Breast epithelium (tissue), 4 donors: ENCODE results near the gene MAPK8. TPM values are rescaled to one million over a fixed set of nuclear protein-coding genes. Genes with fewer than 3 reads are reported as not detected.

ENCODE experiments used
- DNase-seq, 2 donors: peaks; one replicate each; pipeline ENCODE4 v3.0.0-alpha.2; 2019; ENCODE audit warnings: low spot score in 2 of 2
- H3K27ac ChIP-seq, 2 donors: fragments of 200-600 bp; sonication (generic) in 1 of 2; one replicate each; pipeline ENCODE4 v1.5.1; 2016 to 2019; ENCODE audit warnings: mild to moderate bottlenecking in 1 of 2
- H3K27me3 ChIP-seq, 2 donors: fragments of 200-600 bp; sonication (generic) in 1 of 2; one replicate each; pipeline versions ENCODE4 v1.5.1 to v1.6.0; 2017 to 2019; ENCODE audit warnings: control low read depth in 1 of 2, mild to moderate bottlenecking in 1 of 2
- H3K36me3 ChIP-seq: fragments of 200-600 bp; one replicate; pipeline ENCODE4 v1.5.1; 2019
- H3K4me1 ChIP-seq, 2 donors: fragments of 200-600 bp; sonication (generic); one replicate each; pipeline ENCODE4 v1.5.1; 2016 to 2019; ENCODE audit warnings: control low read depth in 1 of 2
- H3K4me3 ChIP-seq, 3 donors: fragments of 200-600 bp; sonication (generic); 1 replicate in 2 of 3; 2 replicates in 1 of 3; pipeline ENCODE4 v1.5.1; 2016 to 2019; ENCODE audit warnings: mild to moderate bottlenecking in 3 of 3, moderate library complexity in 2 of 3
- H3K9me3 ChIP-seq, 2 donors: fragments of 200-600 bp; sonication (generic) in 1 of 2; one replicate each; pipeline ENCODE4 v1.5.1; 2016 to 2019; ENCODE audit warnings: control low read depth in 1 of 2
- POLR2A ChIP-seq: fragments of 450-650 bp; IDR thresholded peaks from one replicate; pipeline ENCODE4 v1.6.1; 2016; ENCODE audit warnings: antibody characterized with exemption, mild to moderate bottlenecking, moderate library complexity
- POLR2AphosphoS5 ChIP-seq, 3 donors: sonication (generic); formaldehyde crosslinking; IDR thresholded peaks; one replicate each; pipeline ENCODE4 v1.6.1; 2017; ENCODE audit warnings: antibody characterized with exemption in 3 of 3
- intact Hi-C: fragments of 100-400 bp; cut with DNase I; formaldehyde crosslinking; loops from one replicate; pipeline ENCODE4 v1.15.1; 2023; ENCODE audit warnings: low total_unique reads
- total RNA-seq, 3 donors: library from RNA; depleted of rRNA; stranded (reverse); fragments of >200 nt; gene quantifications; one replicate each; pipeline ENCODE4 v1.1.0, GENCODE V29; 2016
- TF ChIP-seq, protein P1 (sequence below), 3 donors: fragments of 450-650 bp; IDR thresholded peaks; one replicate each; pipeline ENCODE4 v1.5.1; 2016 to 2017; ENCODE audit warnings: antibody characterized with exemption in 3 of 3, mild to moderate bottlenecking in 3 of 3, moderate library complexity in 3 of 3

MAPK8 gene
- total RNA-seq, 3 donors from 2014 or later, result 52.5 to 108 (median 74.1) TPM

DNA sequence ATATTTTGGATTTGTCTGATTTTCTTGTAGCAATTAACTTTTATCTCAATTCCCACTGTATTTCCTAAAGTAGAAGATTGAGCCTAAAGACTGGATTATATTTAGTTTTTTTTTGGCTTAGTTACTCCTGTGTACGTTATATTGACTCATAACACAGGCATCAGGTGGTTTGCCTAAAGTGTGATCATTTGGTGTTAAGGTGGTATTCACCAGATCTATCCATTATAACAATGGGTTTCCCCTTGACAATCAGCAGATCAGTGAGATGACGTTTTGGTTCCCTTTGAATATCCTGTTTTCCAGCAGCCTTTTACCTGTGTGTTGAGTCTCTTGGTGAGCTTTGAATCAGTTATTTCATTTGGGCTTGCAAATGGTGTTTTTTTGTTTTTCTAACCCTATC lies 18.1 kb downstream of the MAPK8 start:
- no peak for DNase-seq
- TF ChIP-seq POLR2AphosphoS5 (IDR thresholded peaks at IDR 0.05) (no peak), POLR2A (no peak)
- TF ChIP-seq, protein P1, sequence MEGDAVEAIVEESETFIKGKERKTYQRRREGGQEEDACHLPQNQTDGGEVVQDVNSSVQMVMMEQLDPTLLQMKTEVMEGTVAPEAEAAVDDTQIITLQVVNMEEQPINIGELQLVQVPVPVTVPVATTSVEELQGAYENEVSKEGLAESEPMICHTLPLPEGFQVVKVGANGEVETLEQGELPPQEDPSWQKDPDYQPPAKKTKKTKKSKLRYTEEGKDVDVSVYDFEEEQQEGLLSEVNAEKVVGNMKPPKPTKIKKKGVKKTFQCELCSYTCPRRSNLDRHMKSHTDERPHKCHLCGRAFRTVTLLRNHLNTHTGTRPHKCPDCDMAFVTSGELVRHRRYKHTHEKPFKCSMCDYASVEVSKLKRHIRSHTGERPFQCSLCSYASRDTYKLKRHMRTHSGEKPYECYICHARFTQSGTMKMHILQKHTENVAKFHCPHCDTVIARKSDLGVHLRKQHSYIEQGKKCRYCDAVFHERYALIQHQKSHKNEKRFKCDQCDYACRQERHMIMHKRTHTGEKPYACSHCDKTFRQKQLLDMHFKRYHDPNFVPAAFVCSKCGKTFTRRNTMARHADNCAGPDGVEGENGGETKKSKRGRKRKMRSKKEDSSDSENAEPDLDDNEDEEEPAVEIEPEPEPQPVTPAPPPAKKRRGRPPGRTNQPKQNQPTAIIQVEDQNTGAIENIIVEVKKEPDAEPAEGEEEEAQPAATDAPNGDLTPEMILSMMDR (IDR thresholded peaks at IDR 0.05), result no peak
- H3K4me1 ChIP-seq, result no peaks in the 10 kb centered on the region
- no peak overlapping the region for H3K4me3 ChIP-seq
- no peaks in the 10 kb centered on the region for H3K27me3 ChIP-seq
- H3K36me3 ChIP-seq, result no peaks in the 10 kb centered on the region
- intact Hi-C loops, result no loop called here
- H3K27ac ChIP-seq, result no peak overlapping the region
- H3K9me3 ChIP-seq, result no peaks in the 10 kb centered on the region

DNA sequence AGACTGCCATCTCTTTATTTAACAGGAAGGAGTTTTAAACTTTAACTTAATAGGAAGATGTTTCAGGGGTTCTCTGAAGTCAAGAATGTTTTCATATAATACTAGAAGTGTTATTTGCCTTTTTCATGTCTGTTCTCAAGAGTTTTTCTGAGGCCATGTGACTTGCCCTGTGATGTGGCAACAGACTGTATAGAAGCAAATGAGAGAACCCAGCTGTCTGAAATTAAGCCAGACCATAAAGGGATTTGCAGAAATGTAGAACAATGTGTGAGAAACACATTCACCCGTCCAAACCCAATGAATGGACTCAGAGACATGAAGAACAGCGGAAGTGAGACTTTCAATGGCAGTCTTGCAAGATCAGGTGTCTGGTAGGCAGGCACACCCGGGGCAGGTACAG lies 23.8 kb downstream of the MAPK8 start:
- no peak for DNase-seq
- no peak overlapping the region for H3K27ac ChIP-seq
- H3K9me3 ChIP-seq, result peaks cover 0 to 8% of the 10 kb centered on the region in 2 donors
- intact Hi-C loops, result no loop called here
- H3K27me3 ChIP-seq, result no peaks in the 10 kb centered on the region
- TF ChIP-seq POLR2A, result no peak
- TF ChIP-seq POLR2AphosphoS5 (IDR thresholded peaks at IDR 0.05), result no peak
- TF ChIP-seq, protein P1 (IDR thresholded peaks at IDR 0.05), result no peak
- no peak overlapping the region for H3K4me3 ChIP-seq
- no peaks in the 10 kb centered on the region for H3K36me3 ChIP-seq
- no peaks in the 10 kb centered on the region for H3K4me1 ChIP-seq

DNA sequence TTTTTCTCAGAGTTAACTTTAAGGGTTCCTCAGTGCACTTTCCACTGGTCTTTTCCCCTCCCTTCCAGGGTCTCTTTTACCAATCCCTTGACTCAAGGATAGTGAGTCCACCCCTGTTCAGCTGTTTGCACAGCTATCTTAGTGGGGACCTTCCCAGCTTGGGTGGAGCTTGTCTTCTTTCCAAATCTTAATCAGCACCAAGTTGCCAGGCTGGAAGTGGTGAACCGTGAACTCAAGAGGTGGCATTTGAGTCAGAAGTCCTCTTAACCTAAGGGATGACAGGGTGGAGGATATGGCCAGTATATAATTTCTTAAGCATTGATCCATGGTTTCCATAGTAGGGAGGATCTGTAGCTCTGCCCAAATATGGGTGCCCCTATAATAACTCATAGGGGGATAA lies 25.0 kb downstream of the MAPK8 start:
- no peak for DNase-seq

DNA sequence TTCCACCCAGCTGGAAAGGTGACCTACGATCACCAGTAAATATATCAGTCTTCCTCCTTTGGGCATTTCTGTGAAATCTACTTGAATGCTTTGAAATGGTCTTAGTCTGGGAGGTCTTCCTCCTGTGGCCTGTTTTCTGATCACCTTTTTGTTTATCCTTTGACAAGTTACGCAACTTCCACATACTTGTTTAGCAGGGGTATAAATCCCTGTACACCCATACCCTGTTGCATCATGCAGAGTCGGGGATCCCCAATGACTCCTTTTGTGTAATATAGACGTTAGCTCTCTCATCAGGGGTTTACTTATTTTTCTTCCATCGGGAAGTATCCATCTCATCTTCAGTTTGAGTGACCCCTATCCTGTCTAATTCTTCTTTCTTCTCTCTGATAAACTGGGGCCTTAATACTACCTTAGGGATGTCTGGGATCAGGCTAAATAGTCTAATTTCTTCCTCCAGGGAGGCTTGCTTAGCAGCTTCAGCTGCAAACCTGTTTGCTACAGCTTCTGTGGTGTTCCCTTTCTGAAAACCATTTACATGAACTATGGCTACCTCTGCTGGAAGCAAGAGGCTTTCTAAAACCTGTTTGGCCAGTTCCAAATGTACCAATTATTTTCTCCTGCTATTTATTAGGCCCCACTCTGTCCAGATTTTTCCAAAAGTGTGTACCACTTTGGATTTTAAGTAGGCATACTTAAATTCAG lies 25.8 kb downstream of the MAPK8 start:
- Histone ChIP-seq H3K9me3 (peaks cover 0 to 8% of the 10 kb centered on the region in 2 donors), H3K27ac (peak overlapping the region in 1 of 2 donors; percentile 22), H3K4me1 (no peaks in the 10 kb centered on the region), H3K4me3 (no peak overlapping the region), H3K27me3 (no peaks in the 10 kb centered on the region), H3K36me3 (no peaks in the 10 kb centered on the region)
- TF ChIP-seq, protein P1 (IDR thresholded peaks at IDR 0.05), result no peak
- TF ChIP-seq POLR2AphosphoS5 (IDR thresholded peaks at IDR 0.05) (no peak), POLR2A (no peak)
- no peak for DNase-seq
- intact Hi-C loops, result no loop called here

More for the DNA sequence above, 25.0 kb downstream of the MAPK8 start:
- Histone ChIP-seq H3K27me3 (no peaks in the 10 kb centered on the region), H3K36me3 (no peaks in the 10 kb centered on the region), H3K4me1 (no peaks in the 10 kb centered on the region), H3K27ac (no peak overlapping the region), H3K4me3 (no peak overlapping the region), H3K9me3 (peaks cover 0 to 8% of the 10 kb centered on the region in 2 donors)
- no peak for TF ChIP-seq POLR2AphosphoS5 (IDR thresholded peaks at IDR 0.05)
- no peak for TF ChIP-seq POLR2A
- TF ChIP-seq, protein P1 (IDR thresholded peaks at IDR 0.05), result no peak
- intact Hi-C loops, result no loop called here

DNA sequence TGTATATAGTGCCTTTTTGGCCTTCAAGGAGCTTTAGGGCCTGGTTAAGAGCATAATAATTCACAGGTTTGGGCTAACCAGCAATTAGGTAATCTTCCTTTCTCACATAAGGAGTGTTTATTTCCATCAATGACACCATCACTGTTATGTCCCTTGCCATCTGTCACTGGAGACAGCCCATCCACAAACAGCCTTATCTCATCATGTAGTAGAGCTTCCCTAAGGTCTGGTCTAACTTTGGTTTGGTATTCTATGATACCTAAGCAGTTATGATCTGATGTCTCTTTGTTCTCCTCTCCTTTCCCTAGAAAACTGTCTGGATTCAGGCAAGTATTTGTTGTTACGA lies 26.4 kb downstream of the MAPK8 start:
- peak overlapping the region in 1 of 2 donors; percentile 22 for H3K27ac ChIP-seq
- H3K27me3 ChIP-seq, result no peaks in the 10 kb centered on the region
- intact Hi-C loops, result no loop called here
- TF ChIP-seq, protein P1 (IDR thresholded peaks at IDR 0.05), result no peak
- TF ChIP-seq POLR2AphosphoS5 (IDR thresholded peaks at IDR 0.05) (no peak), POLR2A (no peak)
- DNase-seq, result no peak
- no peak overlapping the region for H3K4me3 ChIP-seq
- H3K4me1 ChIP-seq, result no peaks in the 10 kb centered on the region
- H3K36me3 ChIP-seq, result no peaks in the 10 kb centered on the region
- H3K9me3 ChIP-seq, result peaks cover 0 to 8% of the 10 kb centered on the region in 2 donors
